H9 (cell line): ENCODE measurements around the gene CFAP97. TPM values are rescaled to one million over a fixed set of nuclear protein-coding genes. Genes with fewer than 3 reads are reported as not detected.

Experiments used
- DNase-seq: peaks from one replicate; pipeline ENCODE4 v3.0.0-alpha.2; 2017
- H2AFZ ChIP-seq: one replicate; pipeline ENCODE4 v1.6.1; 2013; ENCODE audit warnings: mild to moderate bottlenecking, low read length, control low read depth, moderate library complexity
- H2AK5ac ChIP-seq: 2 replicates; pipeline ENCODE4 v1.6.1; 2013; ENCODE audit warnings: low read length, control low read depth, mixed read lengths; ENCODE audit not compliant: insufficient read length
- H2BK120ac ChIP-seq: one replicate; pipeline ENCODE4 v1.6.1; 2013; ENCODE audit warnings: low read depth, mild to moderate bottlenecking, low read length, control low read depth, inconsistent platforms; ENCODE audit not compliant: poor library complexity, severe bottlenecking
- H2BK12ac ChIP-seq: 2 replicates; pipeline ENCODE4 v1.6.1; 2013; ENCODE audit warnings: low read length, control low read depth, mixed read lengths, low read depth; ENCODE audit not compliant: insufficient read length
- H2BK15ac ChIP-seq: 2 replicates; pipeline ENCODE4 v1.6.1; 2013; ENCODE audit warnings: low read depth, low read length, control low read depth
- H2BK20ac ChIP-seq: one replicate; pipeline ENCODE4 v1.6.1; 2013; ENCODE audit warnings: low read depth, mild to moderate bottlenecking, low read length, control low read depth, inconsistent platforms; ENCODE audit not compliant: poor library complexity, severe bottlenecking
- H2BK5ac ChIP-seq: 2 replicates; pipeline ENCODE4 v1.6.1; 2013; ENCODE audit warnings: low read length, control low read depth, mixed read lengths; ENCODE audit not compliant: insufficient read length
- H3K14ac ChIP-seq: 2 replicates; pipeline ENCODE4 v1.6.1; 2013; ENCODE audit warnings: low read length, control low read depth; ENCODE audit not compliant: insufficient read depth
- H3K18ac ChIP-seq: 2 replicates; pipeline ENCODE4 v1.6.1; 2013; ENCODE audit warnings: low read depth, mild to moderate bottlenecking, mixed read lengths, low read length, control low read depth; ENCODE audit not compliant: insufficient read length
- H3K23ac ChIP-seq: 2 replicates; pipeline ENCODE4 v1.6.1; 2013; ENCODE audit warnings: low read length, control low read depth, mixed read lengths, low read depth; ENCODE audit not compliant: insufficient read length
- H3K23me2 ChIP-seq: 2 replicates; pipeline ENCODE4 v1.6.1; 2013; ENCODE audit warnings: low read depth, mild to moderate bottlenecking, mixed read lengths, low read length, control low read depth; ENCODE audit not compliant: insufficient read length, poor library complexity, severe bottlenecking
- H3K27ac ChIP-seq: 2 replicates; pipeline ENCODE4 v1.5.1; 2013; ENCODE audit warnings: low read length, control low read depth, mixed read lengths, low read depth; ENCODE audit not compliant: insufficient read length
- H3K27me3 ChIP-seq: 2 replicates; pipeline ENCODE4 v1.6.1; 2013; ENCODE audit warnings: low read length, control low read depth, inconsistent platforms; ENCODE audit not compliant: insufficient read depth
- H3K4ac ChIP-seq: 2 replicates; pipeline ENCODE4 v1.6.1; 2013; ENCODE audit warnings: low read depth, mild to moderate bottlenecking, control low read depth, inconsistent platforms, low read length, moderate library complexity
- H3K4me1 ChIP-seq: 2 replicates; pipeline ENCODE4 v1.6.1; 2013; ENCODE audit warnings: low read length, control low read depth, inconsistent platforms; ENCODE audit not compliant: insufficient read depth
- H3K4me2 ChIP-seq: 2 replicates; pipeline ENCODE4 v1.6.1; 2013; ENCODE audit warnings: low read length, control low read depth, mixed read lengths; ENCODE audit not compliant: insufficient read length, insufficient read depth
- H3K56ac ChIP-seq: 2 replicates; pipeline ENCODE4 v1.6.1; 2013; ENCODE audit warnings: low read depth, mild to moderate bottlenecking, mixed read lengths, low read length, control low read depth; ENCODE audit not compliant: insufficient read length
- H3K79me1 ChIP-seq: 2 replicates; pipeline ENCODE4 v1.6.1; 2013; ENCODE audit warnings: low read depth, mild to moderate bottlenecking, moderate library complexity, low read length, control low read depth, inconsistent platforms; ENCODE audit not compliant: insufficient read depth, poor library complexity, severe bottlenecking
- H3K79me2 ChIP-seq: 2 replicates; pipeline ENCODE4 v1.6.1; 2013; ENCODE audit warnings: low read length, control low read depth, inconsistent platforms; ENCODE audit not compliant: insufficient read depth
- H3K9ac ChIP-seq: 2 replicates; pipeline ENCODE4 v1.6.1; 2013; ENCODE audit warnings: low read length, control low read depth, mixed read lengths; ENCODE audit not compliant: insufficient read length; ENCODE audit errors: extremely low read depth
- H3K9me3 ChIP-seq: one replicate; pipeline ENCODE4 v1.6.1; 2013; ENCODE audit warnings: low read depth, low read length, inconsistent platforms; ENCODE audit not compliant: control insufficient read depth
- H3T11ph ChIP-seq: one replicate; pipeline ENCODE4 v1.6.1; 2013; ENCODE audit warnings: mild to moderate bottlenecking, low read length, control low read depth, inconsistent platforms
- H4K20me1 ChIP-seq: one replicate; pipeline ENCODE4 v1.6.1; 2013; ENCODE audit not compliant: control insufficient read depth, insufficient read length, insufficient read depth
- H4K5ac ChIP-seq: 2 replicates; pipeline ENCODE4 v1.6.1; 2013; ENCODE audit warnings: low read depth, mild to moderate bottlenecking, mixed read lengths, low read length, control low read depth; ENCODE audit not compliant: insufficient read length
- H4K8ac ChIP-seq: replicated peaks from 2 replicates; pipeline ENCODE4 v1.6.1; 2013; ENCODE audit warnings: low read length, control low read depth, mixed read lengths, low read depth; ENCODE audit not compliant: insufficient read length
- H4K91ac ChIP-seq: 2 replicates; pipeline ENCODE4 v1.6.1; 2013; ENCODE audit warnings: low read depth, mild to moderate bottlenecking, moderate library complexity, mixed read lengths, low read length, control low read depth; ENCODE audit not compliant: insufficient read length
- H3K27ac Mint-ChIP-seq, 3 experiments: 2 replicates in 2 of 3; 3 replicates in 1 of 3; pipeline ENCODE4 v1.8.0; 2020 to 2021; ENCODE audit warnings: mixed read lengths in 3 of 3, mild to moderate bottlenecking in 1 of 3, moderate library complexity in 1 of 3
- H3K27me3 Mint-ChIP-seq: 2 replicates; pipeline ENCODE4 v1.8.0; 2021; ENCODE audit warnings: low read depth, mild to moderate bottlenecking, moderate library complexity, mixed read lengths
- H3K36me3 Mint-ChIP-seq, 3 experiments: 2 replicates in 2 of 3; 3 replicates in 1 of 3; pipeline ENCODE4 v1.8.0; 2020 to 2021; ENCODE audit warnings: low read depth in 3 of 3, mixed read lengths in 3 of 3; ENCODE audit not compliant: insufficient read depth in 1 of 3
- H3K4me1 Mint-ChIP-seq, 2 experiments: 2 replicates each; pipeline ENCODE4 v1.8.0; 2020; ENCODE audit warnings: mixed read lengths in 2 of 2
- H3K4me3 Mint-ChIP-seq, 2 experiments: 2 replicates in 1 of 2; 3 replicates in 1 of 2; pipeline ENCODE4 v1.8.0; 2020 to 2021; ENCODE audit warnings: mild to moderate bottlenecking in 2 of 2, mixed read lengths in 2 of 2, moderate library complexity in 1 of 2
- H3K9me3 Mint-ChIP-seq, 2 experiments: 2 replicates in 1 of 2; 3 replicates in 1 of 2; pipeline ENCODE4 v1.8.0; 2020; ENCODE audit warnings: mild to moderate bottlenecking in 2 of 2, mixed read lengths in 2 of 2, moderate library complexity in 1 of 2
- WGBS: extraction: QIAGEN DNeasy Blood & Tissue Kit; methylation state at CpG from one replicate; pipeline ENCODE4 v1.1.7; 2013; ENCODE audit warnings: missing lambda C conversion rate, low lambda C conversion rate, mixed read lengths; ENCODE audit not compliant: insufficient read length; ENCODE audit errors: extremely low coverage; 5-methylcytosine and 5-hydroxymethylcytosine counted together
- total RNA-seq: library from RNA; stranded (reverse); gene quantifications from 2 replicates; pipeline ENCODE4 v1.2.1, GENCODE V29; 2021
- TF ChIP-seq, protein P1 (sequence below): fragments of 200-600 bp; sonication (generic); conservative IDR thresholded peaks from 3 replicates; pipeline ENCODE4 v1.8.0; 2021; ENCODE audit warnings: antibody characterized with exemption, mild to moderate bottlenecking

The CFAP97 gene
- total RNA-seq, 1 experiment from 2014 or later = 39.3 TPM

DNA sequence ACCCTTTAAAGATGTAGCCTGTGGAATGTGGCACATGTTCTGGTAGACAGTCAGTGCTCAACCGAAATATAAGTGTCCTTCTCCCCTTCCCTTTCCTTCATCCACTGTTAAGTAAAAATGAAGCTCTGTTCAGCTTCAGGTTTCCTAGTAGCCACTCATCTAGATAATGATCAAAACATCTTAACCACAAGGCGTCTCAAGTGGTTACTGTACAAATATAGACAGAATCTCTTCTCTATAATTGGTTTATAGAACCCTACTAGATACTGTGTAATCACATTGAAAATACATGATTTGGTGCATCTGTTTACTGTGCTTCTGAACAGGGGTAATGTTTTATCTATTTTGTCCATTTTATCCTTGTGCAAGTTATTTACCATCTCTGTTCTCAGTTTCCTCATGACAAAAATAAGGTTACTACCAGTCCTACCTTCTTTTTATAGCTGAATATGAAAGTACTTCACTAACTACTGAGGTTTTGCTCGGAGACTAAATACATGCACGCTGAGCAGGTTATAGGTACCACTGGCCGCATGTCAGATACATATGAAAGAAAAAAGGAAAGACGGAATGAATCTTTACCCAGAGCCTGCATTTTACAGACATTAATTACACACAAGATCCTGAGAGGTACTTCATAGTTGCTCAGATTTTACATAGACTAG, 81.0 kb downstream of the CFAP97 start:
- no peaks in the 10 kb centered on the region for H3K79me1 ChIP-seq
- H3K9ac ChIP-seq = no peak overlapping the region
- no peak overlapping the region for H2BK15ac ChIP-seq
- Mint-ChIP-seq H3K27ac (no peak overlapping the region), H3K27me3 (peaks cover 12% of the 10 kb centered on the region), H3K4me3 (no peak overlapping the region), H3K9me3 (peaks cover 5 to 6% of the 10 kb centered on the region in 2 experiments; a peak in 4 of 5 replicates), H3K4me1 (peaks cover 21 to 26% of the 10 kb centered on the region in 2 experiments), H3K36me3 (0 out of 7 replicates have a peak, but pooled peaks cover 0 to 3% (median 0%) of the 10 kb centered on the region in 3 experiments)
- no peak overlapping the region for H4K91ac ChIP-seq
- H3K4me1 ChIP-seq = peaks cover 7% of the 10 kb centered on the region; the same call in 1 of the 2 replicates
- no peak overlapping the region for H2AK5ac ChIP-seq
- H3K9me3 ChIP-seq = no peaks in the 10 kb centered on the region
- H3K56ac ChIP-seq = no peak overlapping the region
- TF ChIP-seq, protein P1, sequence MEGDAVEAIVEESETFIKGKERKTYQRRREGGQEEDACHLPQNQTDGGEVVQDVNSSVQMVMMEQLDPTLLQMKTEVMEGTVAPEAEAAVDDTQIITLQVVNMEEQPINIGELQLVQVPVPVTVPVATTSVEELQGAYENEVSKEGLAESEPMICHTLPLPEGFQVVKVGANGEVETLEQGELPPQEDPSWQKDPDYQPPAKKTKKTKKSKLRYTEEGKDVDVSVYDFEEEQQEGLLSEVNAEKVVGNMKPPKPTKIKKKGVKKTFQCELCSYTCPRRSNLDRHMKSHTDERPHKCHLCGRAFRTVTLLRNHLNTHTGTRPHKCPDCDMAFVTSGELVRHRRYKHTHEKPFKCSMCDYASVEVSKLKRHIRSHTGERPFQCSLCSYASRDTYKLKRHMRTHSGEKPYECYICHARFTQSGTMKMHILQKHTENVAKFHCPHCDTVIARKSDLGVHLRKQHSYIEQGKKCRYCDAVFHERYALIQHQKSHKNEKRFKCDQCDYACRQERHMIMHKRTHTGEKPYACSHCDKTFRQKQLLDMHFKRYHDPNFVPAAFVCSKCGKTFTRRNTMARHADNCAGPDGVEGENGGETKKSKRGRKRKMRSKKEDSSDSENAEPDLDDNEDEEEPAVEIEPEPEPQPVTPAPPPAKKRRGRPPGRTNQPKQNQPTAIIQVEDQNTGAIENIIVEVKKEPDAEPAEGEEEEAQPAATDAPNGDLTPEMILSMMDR = no peak
- H3K23ac ChIP-seq = no peak overlapping the region
- no peak overlapping the region for H2BK5ac ChIP-seq
- H4K5ac ChIP-seq = no peak overlapping the region
- no peak overlapping the region for H3K18ac ChIP-seq
- H2BK12ac ChIP-seq = no peak overlapping the region
- H4K20me1 ChIP-seq = no peaks in the 10 kb centered on the region
- H2AFZ ChIP-seq = no peak overlapping the region
- H3K14ac ChIP-seq = no peak overlapping the region
- H2BK120ac ChIP-seq = no peak overlapping the region
- peaks cover 4% of the 10 kb centered on the region; the same call in 1 of the 2 replicates for H3K27me3 ChIP-seq
- H3T11ph ChIP-seq = no peak overlapping the region
- H2BK20ac ChIP-seq = no peak overlapping the region
- H4K8ac ChIP-seq = no peak overlapping the region
- no peak overlapping the region for H3K4me2 ChIP-seq
- H3K27ac ChIP-seq = no peak overlapping the region
- WGBS = no CpG with 5 or more reads among the region's 6 CpGs
- H3K4ac ChIP-seq = no peak overlapping the region
- DNase-seq = no peak
- H3K79me2 ChIP-seq = no peaks in the 10 kb centered on the region
- peaks cover 7% of the 10 kb centered on the region for H3K23me2 ChIP-seq
